Ascending aorta (tissue), 2 donors: ENCODE measurements around the gene TCERG1. TPM values are rescaled to one million over a fixed set of nuclear protein-coding genes. Genes with fewer than 3 reads are reported as not detected.

Experiments
- DNase-seq, 2 donors: peaks; one replicate each; pipeline ENCODE4 v3.0.0-alpha.2; 2019; ENCODE audit warnings: low spot score in 2 of 2
- H3K27ac ChIP-seq, 2 donors: fragments of 200-600 bp; sonication (generic); one replicate each; pipeline ENCODE4 v1.5.1; 2016 to 2017; ENCODE audit warnings: mild to moderate bottlenecking in 1 of 2
- H3K27me3 ChIP-seq: fragments of 200-600 bp; sonication (generic); one replicate; pipeline ENCODE4 v1.5.1; 2017
- H3K36me3 ChIP-seq, 2 donors: fragments of 200-600 bp; sonication (generic); one replicate each; pipeline ENCODE4 v1.5.1; 2016
- H3K4me1 ChIP-seq, 2 donors: fragments of 200-600 bp; sonication (generic); one replicate each; pipeline ENCODE4 v1.5.1; 2016 to 2017; ENCODE audit warnings: mild to moderate bottlenecking in 1 of 2
- H3K4me3 ChIP-seq, 2 donors: fragments of 200-600 bp; sonication (generic); one replicate each; pipeline ENCODE4 v1.5.1; 2016 to 2017; ENCODE audit warnings: mild to moderate bottlenecking in 1 of 2
- H3K9me3 ChIP-seq, 2 donors: fragments of 200-600 bp; sonication (generic); one replicate each; pipeline ENCODE4 v1.5.1; 2016
- intact Hi-C: fragments of 100-400 bp; cut with DNase I; formaldehyde crosslinking; loops from one replicate; pipeline ENCODE4 v1.15.1; 2023
- total RNA-seq: library from RNA; depleted of rRNA; stranded (reverse); fragments of >200 nt; gene quantifications from one replicate; pipeline ENCODE4 v1.1.0, GENCODE V29; 2016
- TF ChIP-seq, protein P1 (sequence below), 3 experiments: fragments of 200-600 bp in 2 of 3; fragments of 450-650 bp in 1 of 3; sonication (generic) in 2 of 3; IDR thresholded peaks; one replicate each; pipeline ENCODE4 v1.5.1; 2016 to 2019; ENCODE audit warnings: antibody characterized with exemption in 3 of 3, mild to moderate bottlenecking in 1 of 3, moderate library complexity in 1 of 3

TCERG1 gene
- total RNA-seq, 1 donor from 2014 or later: 39.8 TPM

DNA sequence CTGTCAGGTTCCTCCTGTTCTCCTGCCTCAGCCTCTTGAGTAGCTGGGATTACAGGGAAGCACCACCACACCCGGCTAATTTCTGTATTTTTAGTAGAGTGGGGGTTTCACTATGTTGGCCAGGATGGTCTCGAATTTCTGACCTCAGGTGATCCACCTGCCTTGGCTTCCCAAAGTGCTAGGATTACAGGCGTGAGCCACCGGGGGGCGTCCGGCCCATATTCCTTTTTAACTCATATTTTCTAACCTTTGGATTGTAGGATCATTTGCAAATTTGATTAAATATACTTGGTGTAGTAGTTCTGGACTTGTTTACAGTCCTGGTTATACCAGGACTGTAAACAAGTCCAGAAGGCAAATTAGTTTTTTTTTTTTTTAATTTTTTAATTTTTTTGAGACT is 4.3 kb downstream of the TCERG1 start:
- Histone ChIP-seq H3K27me3 (no peaks in the 10 kb centered on the region), H3K9me3 (no peaks in the 10 kb centered on the region), H3K27ac (no peak overlapping the region), H3K4me1 (peaks cover 0 to 13% of the 10 kb centered on the region in 2 donors), H3K4me3 (no peak overlapping the region), H3K36me3 (peaks cover 5 to 10% of the 10 kb centered on the region in 2 donors)
- no peak for DNase-seq
- intact Hi-C loops: no loop called here
- TF ChIP-seq, protein P1, sequence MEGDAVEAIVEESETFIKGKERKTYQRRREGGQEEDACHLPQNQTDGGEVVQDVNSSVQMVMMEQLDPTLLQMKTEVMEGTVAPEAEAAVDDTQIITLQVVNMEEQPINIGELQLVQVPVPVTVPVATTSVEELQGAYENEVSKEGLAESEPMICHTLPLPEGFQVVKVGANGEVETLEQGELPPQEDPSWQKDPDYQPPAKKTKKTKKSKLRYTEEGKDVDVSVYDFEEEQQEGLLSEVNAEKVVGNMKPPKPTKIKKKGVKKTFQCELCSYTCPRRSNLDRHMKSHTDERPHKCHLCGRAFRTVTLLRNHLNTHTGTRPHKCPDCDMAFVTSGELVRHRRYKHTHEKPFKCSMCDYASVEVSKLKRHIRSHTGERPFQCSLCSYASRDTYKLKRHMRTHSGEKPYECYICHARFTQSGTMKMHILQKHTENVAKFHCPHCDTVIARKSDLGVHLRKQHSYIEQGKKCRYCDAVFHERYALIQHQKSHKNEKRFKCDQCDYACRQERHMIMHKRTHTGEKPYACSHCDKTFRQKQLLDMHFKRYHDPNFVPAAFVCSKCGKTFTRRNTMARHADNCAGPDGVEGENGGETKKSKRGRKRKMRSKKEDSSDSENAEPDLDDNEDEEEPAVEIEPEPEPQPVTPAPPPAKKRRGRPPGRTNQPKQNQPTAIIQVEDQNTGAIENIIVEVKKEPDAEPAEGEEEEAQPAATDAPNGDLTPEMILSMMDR (IDR thresholded peaks at IDR 0.05): no peak

DNA sequence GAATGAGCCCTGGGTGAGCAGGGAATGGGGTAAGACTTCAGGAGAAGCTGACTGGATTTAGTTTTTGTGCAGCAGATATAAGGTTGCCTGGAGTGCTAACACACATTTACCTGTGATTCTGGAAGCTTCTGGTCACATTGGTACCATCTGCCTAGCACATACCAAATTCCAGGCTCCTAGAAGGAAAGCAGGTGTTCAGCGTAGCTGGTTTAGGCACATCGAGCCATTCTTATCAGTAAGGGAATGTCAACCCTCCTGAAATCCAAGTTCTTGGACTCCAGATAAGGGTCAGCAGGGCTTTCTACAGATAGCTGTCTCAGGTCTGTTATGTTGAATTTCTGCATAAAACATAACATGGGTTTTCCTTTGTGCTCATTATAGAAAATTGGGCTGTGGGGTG is 10.3 kb downstream of the TCERG1 start:
- Histone ChIP-seq H3K4me1 (peaks cover 0 to 2% of the 10 kb centered on the region in 2 donors), H3K27ac (no peak overlapping the region), H3K4me3 (no peak overlapping the region), H3K9me3 (no peaks in the 10 kb centered on the region), H3K36me3 (peaks cover 34 to 63% of the 10 kb centered on the region in 2 donors), H3K27me3 (no peaks in the 10 kb centered on the region)
- intact Hi-C loops: no loop called here
- TF ChIP-seq, protein P1 (IDR thresholded peaks at IDR 0.05): no peak
- no peak for DNase-seq

DNA sequence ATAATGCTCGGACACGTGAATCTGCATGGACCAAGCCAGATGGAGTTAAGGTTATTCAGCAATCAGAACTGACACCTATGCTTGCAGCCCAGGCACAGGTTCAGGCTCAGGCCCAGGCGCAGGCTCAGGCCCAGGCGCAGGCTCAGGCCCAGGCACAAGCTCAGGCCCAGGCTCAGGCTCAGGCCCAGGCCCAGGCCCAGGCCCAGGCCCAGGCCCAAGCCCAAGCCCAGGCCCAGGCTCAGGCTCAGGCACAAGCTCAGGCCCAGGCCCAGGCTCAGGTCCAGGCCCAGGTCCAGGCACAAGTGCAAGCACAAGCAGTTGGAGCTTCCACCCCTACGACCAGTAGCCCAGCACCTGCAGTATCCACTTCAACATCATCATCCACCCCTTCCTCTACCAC is 11.8 kb downstream of the TCERG1 start:
- no peak overlapping the region for H3K27ac ChIP-seq
- peaks cover 0 to 2% of the 10 kb centered on the region in 2 donors for H3K4me1 ChIP-seq
- H3K36me3 ChIP-seq: peaks cover 39 to 77% of the 10 kb centered on the region in 2 donors
- H3K9me3 ChIP-seq: no peaks in the 10 kb centered on the region
- no peak overlapping the region for H3K4me3 ChIP-seq
- TF ChIP-seq, protein P1 (IDR thresholded peaks at IDR 0.05): no peak
- intact Hi-C loops: no loop called here
- no peak for DNase-seq
- H3K27me3 ChIP-seq: no peaks in the 10 kb centered on the region

DNA sequence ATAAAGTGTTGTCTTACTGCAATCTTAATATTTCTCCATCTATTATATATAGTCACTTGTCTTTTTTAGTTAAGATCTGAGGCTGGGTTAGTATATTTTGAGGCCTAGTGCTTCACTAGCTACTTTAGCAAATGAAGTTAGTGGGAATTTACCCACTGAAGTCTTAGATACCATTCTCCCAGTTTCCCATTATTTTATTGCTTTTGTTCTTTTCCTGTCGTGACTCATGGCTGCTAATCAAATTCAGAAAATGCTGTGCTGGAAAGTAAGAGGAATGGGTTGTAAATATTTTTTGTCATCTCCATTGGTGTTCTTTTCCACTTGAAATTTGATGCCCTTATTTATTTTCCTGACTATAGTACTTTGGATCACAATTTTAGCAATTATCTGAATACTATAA is 14.2 kb downstream of the TCERG1 start:
- no peaks in the 10 kb centered on the region for H3K27me3 ChIP-seq
- DNase-seq: no peak
- peaks cover 45 to 84% of the 10 kb centered on the region in 2 donors for H3K36me3 ChIP-seq
- H3K4me1 ChIP-seq: no peaks in the 10 kb centered on the region
- no peak overlapping the region for H3K4me3 ChIP-seq
- no peak overlapping the region for H3K27ac ChIP-seq
- no peaks in the 10 kb centered on the region for H3K9me3 ChIP-seq
- intact Hi-C loops: no loop called here
- TF ChIP-seq, protein P1 (IDR thresholded peaks at IDR 0.05): no peak

DNA sequence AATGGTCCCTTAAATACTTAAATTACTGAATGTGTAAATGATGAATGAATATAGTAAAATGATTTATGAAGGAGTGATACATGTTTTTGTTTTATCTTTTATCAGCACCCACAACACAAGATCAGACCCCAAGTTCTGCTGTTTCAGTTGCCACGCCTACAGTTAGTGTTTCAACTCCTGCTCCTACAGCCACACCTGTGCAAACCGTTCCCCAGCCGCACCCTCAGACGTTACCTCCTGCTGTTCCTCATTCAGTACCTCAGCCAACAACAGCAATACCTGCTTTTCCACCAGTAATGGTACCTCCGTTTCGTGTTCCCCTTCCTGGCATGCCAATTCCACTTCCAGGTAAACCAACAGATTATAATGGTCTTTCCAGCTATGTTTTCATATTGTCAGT is 16.3 kb downstream of the TCERG1 start:
- TF ChIP-seq, protein P1 (IDR thresholded peaks at IDR 0.05): no peak
- Histone ChIP-seq H3K27me3 (no peaks in the 10 kb centered on the region), H3K9me3 (no peaks in the 10 kb centered on the region), H3K36me3 (peaks cover 31 to 63% of the 10 kb centered on the region in 2 donors), H3K27ac (no peak overlapping the region), H3K4me3 (no peak overlapping the region), H3K4me1 (no peaks in the 10 kb centered on the region)
- no peak for DNase-seq
- intact Hi-C loops: no loop called here
